SU-DHL-6 (cell line): Measurements from ENCODE around the gene TAS2R60.

Source experiments
- H2AFZ ChIP-seq: fragments of 200-600 bp; sonication (generic); 2 replicates; pipeline ENCODE4 v1.6.1; 2014; ENCODE audit warnings: low read depth, mild to moderate bottlenecking, moderate library complexity, mixed read lengths, antibody characterized with exemption, low read length; ENCODE audit not compliant: severe bottlenecking
- H3F3A ChIP-seq: fragments of 200-600 bp; shearing (Covaris generic); 2 replicates; pipeline ENCODE4 v1.6.0; 2016; ENCODE audit warnings: antibody characterized with exemption, mild to moderate bottlenecking; ENCODE audit not compliant: insufficient read depth
- H3K27ac ChIP-seq: fragments of 200-600 bp; sonication (generic); 2 replicates; pipeline ENCODE4 v1.5.1; 2016; ENCODE audit warnings: low read depth, mild to moderate bottlenecking, low read length, moderate library complexity, mixed read lengths
- H3K27me3 ChIP-seq: fragments of 200-600 bp; sonication (generic), shearing (Covaris generic); 2 replicates; pipeline ENCODE4 v1.6.0; 2014; ENCODE audit warnings: mild to moderate bottlenecking, low read length
- H3K36me3 ChIP-seq: fragments of 200-600 bp; sonication (generic); 2 replicates; pipeline ENCODE4 v1.6.1; 2014; ENCODE audit warnings: mild to moderate bottlenecking, low read length, mixed read lengths
- H3K4me2 ChIP-seq: fragments of 300-600, 200-600 bp; shearing (Covaris generic), sonication (generic); 2 replicates; pipeline ENCODE4 v1.6.0; 2014; ENCODE audit warnings: low read length, low read depth, mild to moderate bottlenecking; ENCODE audit not compliant: poor library complexity, severe bottlenecking
- H3K4me3 ChIP-seq: fragments of 200-600 bp; sonication (generic); 2 replicates; pipeline ENCODE4 v1.5.1; 2014; ENCODE audit warnings: antibody characterized with exemption, low read length, mild to moderate bottlenecking, mixed read lengths; ENCODE audit not compliant: insufficient read depth, poor library complexity, severe bottlenecking
- H3K79me2 ChIP-seq: fragments of 200-600 bp; sonication (generic); 2 replicates; pipeline ENCODE4 v1.6.1; 2014; ENCODE audit warnings: mild to moderate bottlenecking, low read length, moderate library complexity; ENCODE audit not compliant: insufficient read depth
- H3K9ac ChIP-seq: fragments of 200-600 bp; sonication (generic); 2 replicates; pipeline ENCODE4 v1.7.0; 2014; ENCODE audit warnings: mild to moderate bottlenecking, low read length
- H3K9me2 ChIP-seq: fragments of 200-600 bp; sonication (generic); replicated peaks from 2 replicates; pipeline ENCODE4 v1.6.1; 2014; ENCODE audit warnings: low read length; ENCODE audit not compliant: insufficient read depth
- H3K9me3 ChIP-seq: fragments of 200-600 bp; sonication (generic); 2 replicates; pipeline ENCODE4 v1.6.1; 2014; ENCODE audit warnings: low read length, mixed read lengths; ENCODE audit not compliant: insufficient read depth
- H4K20me1 ChIP-seq: fragments of 200-600 bp; sonication (generic); 2 replicates; pipeline ENCODE4 v1.6.1; 2014; ENCODE audit warnings: low read depth, mild to moderate bottlenecking, antibody characterized with exemption, low read length, moderate library complexity, mixed read lengths
- CTCF ChIP-seq: fragments of 200-600 bp; sonication (generic); IDR thresholded peaks from one replicate; pipeline ENCODE4 v1.5.1; 2017; ENCODE audit warnings: antibody characterized with exemption, mild to moderate bottlenecking, low read length, moderate library complexity; ENCODE audit not compliant: insufficient read depth, poor library complexity, severe bottlenecking
- EZH2phosphoT487 ChIP-seq: fragments of 200-600 bp; sonication (generic), shearing (Covaris generic); conservative IDR thresholded peaks from 2 replicates; pipeline ENCODE4 v1.6.1; 2018; ENCODE audit warnings: mild to moderate bottlenecking, antibody characterized with exemption, low read length, moderate library complexity, mixed read lengths

The TAS2R60 gene

GRCh38 chr7:143447466-143447865 lies 4.2 kb downstream of the TAS2R60 start:
- no peaks in the 10 kb centered on the region for H3K79me2 ChIP-seq
- no peaks in the 10 kb centered on the region for H3K36me3 ChIP-seq
- no peaks in the 10 kb centered on the region for H3F3A ChIP-seq
- H3K4me2 ChIP-seq: no peak overlapping the region
- no peak overlapping the region for H3K27ac ChIP-seq
- H3K4me3 ChIP-seq: no peak overlapping the region
- H3K9me2 ChIP-seq: no peaks in the 10 kb centered on the region
- H2AFZ ChIP-seq: no peak overlapping the region
- no peak overlapping the region for H3K9ac ChIP-seq
- H3K27me3 ChIP-seq: peaks cover 6% of the 10 kb centered on the region; the same call in 1 of the 2 replicates
- no peaks in the 10 kb centered on the region for H3K9me3 ChIP-seq
- TF ChIP-seq EZH2phosphoT487: no peak
- no peak for TF ChIP-seq CTCF
- no peaks in the 10 kb centered on the region for H4K20me1 ChIP-seq

GRCh38 chr7:143448429-143448828 lies 5.2 kb downstream of the TAS2R60 start:
- Histone ChIP-seq H3K79me2 (no peaks in the 10 kb centered on the region), H3K36me3 (no peaks in the 10 kb centered on the region), H4K20me1 (no peaks in the 10 kb centered on the region), H3K27ac (no peak overlapping the region), H3K9ac (no peak overlapping the region), H3K9me2 (no peaks in the 10 kb centered on the region), H3K4me3 (no peak overlapping the region), H3K27me3 (peaks cover 6% of the 10 kb centered on the region; the same call in 1 of the 2 replicates), H3K4me2 (no peak overlapping the region), H3F3A (no peaks in the 10 kb centered on the region), H2AFZ (no peak overlapping the region), H3K9me3 (no peaks in the 10 kb centered on the region)
- TF ChIP-seq EZH2phosphoT487: no peak
- no peak for TF ChIP-seq CTCF

GRCh38 chr7:143449793-143450192 lies 6.5 kb downstream of the TAS2R60 start:
- H3F3A ChIP-seq: no peaks in the 10 kb centered on the region
- TF ChIP-seq CTCF (no peak), EZH2phosphoT487 (no peak)
- H3K4me3 ChIP-seq: no peak overlapping the region
- no peaks in the 10 kb centered on the region for H4K20me1 ChIP-seq
- no peaks in the 10 kb centered on the region for H3K36me3 ChIP-seq
- no peak overlapping the region for H3K27ac ChIP-seq
- peaks cover 6% of the 10 kb centered on the region; the same call in 1 of the 2 replicates for H3K27me3 ChIP-seq
- no peaks in the 10 kb centered on the region for H3K9me2 ChIP-seq
- H3K9ac ChIP-seq: no peak overlapping the region
- H3K79me2 ChIP-seq: no peaks in the 10 kb centered on the region
- H2AFZ ChIP-seq: no peak overlapping the region
- H3K4me2 ChIP-seq: no peak overlapping the region
- no peaks in the 10 kb centered on the region for H3K9me3 ChIP-seq
